Measurements from ENCODE around the gene B3GALT6.
A peak's percentile ranks its signal among the peaks of the same experiment; 100 is the strongest.

B3GALT6 gene

DNA sequence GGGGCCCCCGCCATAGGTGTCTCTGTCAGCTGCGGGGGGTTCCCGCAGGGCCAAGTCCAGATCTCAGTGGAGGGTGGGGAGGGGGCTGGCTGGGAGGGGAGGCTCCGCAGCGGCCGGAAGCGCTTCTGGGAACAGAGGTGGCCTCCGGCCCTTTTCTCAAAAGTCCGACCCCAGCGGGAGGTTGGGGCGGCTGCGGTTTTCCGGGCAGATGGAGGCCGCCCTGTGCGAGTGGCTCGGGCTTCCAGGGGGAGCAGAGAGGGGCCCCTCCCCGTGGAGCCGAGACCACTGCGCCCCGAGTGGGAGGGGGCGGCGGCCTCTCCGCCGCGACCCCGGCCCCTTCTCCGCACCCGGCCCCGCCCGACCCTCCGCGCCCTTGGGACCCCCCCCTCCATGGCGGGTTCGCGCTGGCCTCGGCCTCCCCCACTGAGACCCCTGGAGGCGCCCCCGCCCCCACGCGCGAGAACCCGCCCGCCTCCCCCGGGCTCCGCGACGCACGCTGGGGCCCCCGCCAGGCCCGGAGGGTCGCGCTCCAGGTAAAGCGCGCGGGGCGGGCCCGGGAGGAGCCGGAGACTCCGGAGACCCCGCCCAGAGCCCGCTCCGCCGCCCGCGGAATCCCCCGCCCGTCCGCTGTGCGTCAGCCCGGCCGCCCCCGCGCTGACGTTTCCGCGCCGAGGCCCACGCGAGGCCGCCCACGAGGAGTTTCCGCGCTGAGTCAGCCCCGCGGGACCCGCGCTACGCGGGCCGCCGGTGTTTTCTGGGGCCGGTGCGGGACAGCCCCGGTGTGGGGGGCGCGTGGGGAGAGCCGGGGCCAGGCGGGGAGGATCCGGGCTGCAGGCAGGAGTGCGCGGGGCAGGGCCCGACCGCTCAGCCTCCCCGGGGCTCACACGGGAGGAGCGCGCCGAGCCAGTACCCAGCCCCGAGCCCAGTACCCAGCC lies 30.9 kb upstream of the B3GALT6 start:
- DNase-seq (ENCODE audit: low read depth in 2 of 2) = peak; percentile 85 to 93

DNA sequence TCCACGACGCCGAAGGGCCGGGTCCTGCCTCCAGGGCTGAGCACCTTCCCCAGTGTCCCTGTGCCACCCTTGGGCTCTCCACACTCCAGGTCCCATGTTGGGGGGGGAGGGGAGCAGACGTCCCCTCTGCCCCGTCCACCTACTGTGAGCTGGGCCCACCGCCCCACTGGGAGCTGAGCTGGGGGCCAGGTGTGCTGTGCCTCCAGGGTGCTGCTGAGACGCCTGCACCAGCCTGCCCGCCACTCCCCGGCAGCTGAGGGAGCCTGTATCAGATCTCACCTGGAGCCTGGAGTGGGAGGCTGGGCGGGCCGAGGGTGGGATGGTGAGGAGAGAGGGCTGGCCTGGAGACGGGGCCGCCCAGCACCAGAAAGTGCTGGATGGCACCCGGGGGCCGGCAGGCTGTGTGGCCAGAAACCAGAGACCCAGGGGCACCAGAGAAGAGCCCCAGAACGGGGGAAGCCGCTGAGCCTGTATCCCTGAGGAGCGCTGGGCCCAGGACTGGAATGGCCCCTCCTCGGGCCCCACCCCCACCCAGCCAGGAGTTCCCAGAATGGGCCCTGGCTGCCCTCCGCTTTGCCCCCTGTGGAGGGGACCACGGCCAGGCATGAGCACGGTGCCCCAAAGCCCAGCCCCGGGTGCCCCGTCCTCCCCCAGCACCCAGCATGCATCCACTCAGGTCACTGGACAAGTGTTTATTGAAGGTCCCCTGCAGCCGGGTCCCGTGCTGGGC lies 29.0 kb upstream of the B3GALT6 start:
- no peak for DNase-seq (ENCODE audit: low read depth in 2 of 2)

DNA sequence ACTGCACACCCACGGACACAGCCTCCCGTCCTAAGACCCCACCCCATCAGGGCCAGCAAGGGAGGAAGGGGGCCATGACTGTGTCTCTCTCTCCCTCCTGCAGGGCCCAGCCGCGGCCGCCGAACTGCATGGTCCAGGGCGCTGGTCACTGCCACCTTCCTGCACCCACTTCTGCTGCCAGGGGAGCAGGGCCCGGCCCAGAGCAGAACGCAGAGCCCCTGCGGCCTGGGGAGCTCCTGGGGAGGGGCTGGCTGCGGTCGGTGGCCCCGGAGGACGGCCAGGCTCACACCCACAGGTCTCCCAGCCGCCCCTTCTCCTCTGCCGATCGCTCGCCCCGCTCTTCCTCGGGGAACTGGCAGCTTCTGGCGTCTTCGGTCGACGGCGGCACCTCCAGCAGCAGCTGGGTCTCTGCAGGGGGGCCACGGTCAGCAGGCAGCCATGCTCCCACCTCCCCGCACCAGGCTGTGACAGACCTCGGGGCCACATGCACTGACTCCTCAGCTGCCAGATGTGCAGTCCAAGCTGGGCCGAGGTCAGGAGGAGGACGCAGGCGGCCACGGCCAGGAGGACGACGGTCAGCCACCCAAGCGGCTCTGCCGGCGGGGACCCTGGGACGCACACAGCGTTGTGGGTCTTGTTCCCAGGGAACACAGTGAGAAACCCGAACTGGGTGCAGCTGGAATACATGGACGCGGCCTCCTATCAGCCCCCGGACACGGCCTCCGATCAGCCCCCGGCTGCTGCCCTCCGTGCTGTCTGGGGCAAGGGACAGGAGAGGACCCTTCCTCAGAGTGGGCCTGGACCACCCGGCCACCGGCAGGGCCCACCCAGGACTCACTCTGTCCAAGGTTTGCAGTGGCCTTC lies 28.2 kb upstream of the B3GALT6 start:
- no peak for DNase-seq (ENCODE audit: low read depth in 2 of 2)

DNA sequence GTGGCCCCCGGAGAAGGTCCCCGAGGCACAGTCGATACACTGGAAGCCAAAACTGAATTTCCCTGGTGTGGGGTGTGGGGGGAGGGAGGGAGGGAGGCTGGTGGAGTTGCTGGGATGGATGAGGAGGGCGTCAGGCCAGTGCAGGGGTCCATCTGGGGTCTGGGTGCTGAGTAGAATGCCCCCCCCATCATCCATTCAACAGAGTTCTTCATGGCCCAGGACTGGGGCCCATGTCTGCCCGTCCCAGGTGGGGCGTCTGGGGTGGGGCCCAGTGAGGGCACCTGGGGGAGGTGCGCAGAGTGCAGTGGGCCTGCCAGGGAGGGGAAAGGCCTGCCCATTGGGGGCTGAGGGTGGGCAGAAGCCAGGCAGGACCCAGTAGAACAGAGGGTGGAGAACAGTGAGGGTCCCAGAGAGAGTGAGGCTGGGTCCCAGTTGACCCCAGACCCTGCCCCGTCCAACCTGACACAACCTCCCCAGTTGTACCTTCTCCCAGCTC lies 27.6 kb upstream of the B3GALT6 start:
- DNase-seq (ENCODE audit: low read depth in 2 of 2) = no peak

DNA sequence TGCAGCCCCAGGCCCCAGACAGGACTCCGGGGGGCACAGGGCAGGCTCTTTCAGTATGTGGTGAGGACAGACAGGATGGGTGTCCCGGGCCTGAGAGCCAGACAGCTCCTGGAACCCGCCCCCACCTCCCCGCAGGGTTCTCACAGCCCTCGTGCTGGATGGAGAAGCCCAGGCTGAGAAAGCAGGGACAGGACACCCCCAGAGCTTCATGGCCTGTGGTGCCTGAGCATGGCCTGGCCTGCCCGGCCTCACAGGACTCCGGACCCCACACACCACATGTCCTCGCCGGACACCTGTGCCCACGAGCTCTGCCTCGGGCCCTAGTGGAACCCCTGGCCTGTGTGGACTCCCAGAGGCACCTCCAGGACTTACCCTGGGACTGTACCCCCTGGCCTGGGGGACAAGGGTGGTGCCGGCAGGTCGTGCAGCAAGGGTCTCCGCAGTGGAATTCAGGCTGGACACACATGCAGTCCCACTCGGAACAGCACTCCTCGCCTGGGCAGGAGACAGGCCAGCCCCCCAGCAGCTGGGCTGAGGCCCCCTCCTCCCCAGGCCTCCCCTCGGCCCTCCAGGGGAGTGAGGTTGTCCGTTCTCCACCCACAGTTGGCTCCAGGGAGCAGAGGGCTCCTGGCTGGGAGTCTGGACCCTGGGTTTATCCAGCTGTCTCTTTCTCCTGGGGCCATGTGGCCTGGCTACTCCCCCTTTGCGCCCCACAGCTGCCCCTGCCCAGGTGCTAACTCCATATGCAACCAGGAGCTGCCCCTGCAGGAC lies 26.9 kb upstream of the B3GALT6 start:
- no peak for DNase-seq (ENCODE audit: low read depth in 2 of 2)

DNA sequence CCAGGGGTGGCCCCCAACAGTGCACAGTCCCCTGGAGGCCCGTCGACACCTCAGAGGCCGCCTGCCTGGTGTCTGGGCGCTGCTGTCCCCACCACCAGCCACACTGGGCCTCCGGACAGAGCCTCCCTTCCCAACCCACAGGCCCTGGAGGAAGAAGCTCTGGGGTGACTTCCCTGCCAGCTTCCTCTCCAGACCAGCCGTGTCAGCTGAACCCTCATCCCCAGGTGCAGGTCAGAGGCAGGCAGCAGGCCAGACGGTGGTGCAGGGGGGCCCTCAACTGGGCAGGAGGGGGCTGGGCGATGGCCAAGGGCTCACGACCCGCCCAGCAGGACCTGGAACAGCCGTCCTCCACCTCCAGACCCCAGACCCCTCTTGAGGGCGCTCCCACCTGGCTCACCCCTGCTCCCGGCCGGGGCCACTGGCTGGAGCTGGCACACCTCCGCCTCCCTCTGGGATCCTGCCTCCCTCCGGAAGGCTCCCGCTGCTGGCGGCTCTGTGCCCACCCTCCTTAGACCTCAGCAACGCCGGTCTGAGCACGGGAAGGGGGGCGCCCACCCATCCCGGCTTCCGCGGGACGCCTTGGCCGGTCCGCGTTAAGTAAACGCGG lies 26.2 kb upstream of the B3GALT6 start:
- DNase-seq (ENCODE audit: low read depth in 2 of 2) = no peak

DNA sequence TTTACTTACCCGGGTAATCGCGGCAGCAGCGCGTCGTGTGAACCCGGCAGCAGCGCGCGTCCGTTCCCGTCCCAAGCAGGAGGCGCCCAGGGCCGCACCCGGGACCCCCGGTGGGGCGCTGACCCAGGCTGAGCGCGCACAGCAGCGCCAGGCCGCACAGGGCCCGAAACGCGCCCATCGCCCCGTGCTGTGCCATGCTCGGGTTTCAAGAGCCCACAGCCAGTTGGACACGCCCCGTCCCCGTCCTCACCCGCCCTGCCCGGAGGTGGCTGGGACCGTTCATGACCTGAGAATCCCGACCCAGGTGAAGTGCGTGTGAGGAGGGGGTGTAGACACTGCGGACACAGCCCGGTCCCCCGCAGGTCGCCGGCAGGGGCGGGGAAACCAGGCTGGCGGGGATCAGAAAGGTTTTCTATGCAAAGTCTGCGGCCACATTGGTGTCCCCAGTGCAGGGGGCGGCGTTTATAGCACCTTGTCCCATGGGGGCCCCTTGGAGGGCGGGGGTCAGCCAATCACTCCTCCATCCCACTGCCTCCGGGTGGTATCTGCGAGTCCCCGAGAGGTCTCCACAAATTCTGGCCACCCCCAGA lies 25.6 kb upstream of the B3GALT6 start, which contains the start of gene TNFRSF18:
Gene TNFRSF18, minus strand, starts transcription at position 217 of the 590 bp plus-strand sequence. Its CDS starts 21 bp downstream, at position 196.
- DNase-seq (ENCODE audit: low read depth in 2 of 2) = no peak

DNA sequence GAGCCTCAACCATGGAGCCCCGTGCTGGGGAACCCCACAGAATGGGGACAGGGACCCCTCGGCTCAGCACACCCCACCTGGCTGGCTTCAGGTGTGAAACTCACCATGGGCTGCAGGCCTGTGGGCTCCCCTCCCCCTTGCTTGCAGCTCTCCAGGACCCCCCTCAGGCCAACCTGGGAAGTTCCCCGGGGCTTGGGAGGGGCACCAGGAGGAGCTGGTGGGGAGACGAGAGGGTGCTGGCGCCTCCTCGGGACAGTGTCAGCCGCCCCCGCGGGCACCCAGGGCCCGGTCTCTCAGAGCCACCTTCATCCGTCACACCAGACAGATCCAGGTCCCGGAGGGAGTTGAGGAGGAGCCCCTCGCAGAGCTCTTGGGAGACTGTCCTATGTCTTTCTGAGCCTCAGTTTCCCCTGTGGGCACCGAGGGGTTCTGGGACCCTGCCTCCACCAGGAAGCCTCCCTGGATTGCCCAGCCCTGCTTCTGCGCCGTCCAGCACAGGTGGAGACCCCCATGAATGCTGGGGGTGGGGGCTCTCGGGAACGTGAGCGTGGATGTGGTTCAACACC lies 25.0 kb upstream of the B3GALT6 start:
- no peak for DNase-seq (ENCODE audit: low read depth in 2 of 2)

DNA sequence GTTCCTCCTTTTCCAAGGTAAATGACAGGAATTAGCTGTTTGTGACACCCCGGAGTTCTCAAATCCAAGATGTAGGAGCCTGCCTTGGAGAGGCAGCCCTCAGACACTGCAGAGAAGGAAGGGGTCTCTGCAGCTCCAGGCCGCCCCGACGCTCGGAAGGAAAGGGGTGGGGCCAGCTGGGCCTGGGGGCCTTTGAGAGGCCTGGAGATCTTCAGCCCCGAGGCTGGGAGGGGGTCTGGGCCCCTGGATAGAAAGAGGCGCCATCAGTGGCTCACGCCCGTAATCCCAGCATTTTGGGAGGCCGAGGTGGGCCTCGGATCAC lies 24.5 kb upstream of the B3GALT6 start:
- DNase-seq (ENCODE audit: low read depth in 2 of 2) = no peak

DNA sequence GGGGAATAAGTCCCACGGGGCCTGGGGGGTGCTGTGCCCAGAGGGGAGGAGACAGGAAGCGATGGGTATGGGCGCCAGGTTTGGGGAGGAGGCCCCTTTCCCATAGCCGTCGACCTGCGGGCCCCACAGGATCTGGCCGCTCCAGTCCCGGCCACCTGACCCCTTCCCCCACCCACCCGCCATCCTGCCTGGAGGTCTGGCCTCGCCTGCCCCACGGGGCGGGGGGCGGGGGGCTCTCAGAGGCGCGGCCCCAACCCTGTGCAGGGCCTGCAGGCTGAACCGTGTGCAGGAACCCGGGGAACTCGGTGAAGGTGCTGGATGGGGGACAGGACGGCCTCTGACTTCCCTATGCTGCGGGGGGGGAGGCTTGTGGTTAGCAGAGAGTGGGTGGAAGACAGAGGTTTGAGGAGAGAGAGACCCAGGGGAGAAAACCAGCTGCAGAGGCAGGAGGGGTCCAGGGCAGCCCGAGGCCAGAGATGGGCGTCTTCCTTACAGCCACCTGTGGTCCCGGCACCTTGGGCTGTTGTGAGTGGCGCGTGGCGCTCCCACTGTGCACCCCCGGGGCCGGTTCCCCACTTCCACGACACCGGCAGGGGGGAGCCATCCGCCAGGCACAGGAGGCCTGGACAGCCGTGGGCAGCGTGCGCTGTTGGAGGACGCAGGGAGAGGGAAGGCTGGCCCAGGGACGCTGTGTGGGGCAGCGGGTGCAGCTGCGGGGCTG lies 23.2 kb upstream of the B3GALT6 start:
- no peak for DNase-seq (ENCODE audit: low read depth in 2 of 2)

DNA sequence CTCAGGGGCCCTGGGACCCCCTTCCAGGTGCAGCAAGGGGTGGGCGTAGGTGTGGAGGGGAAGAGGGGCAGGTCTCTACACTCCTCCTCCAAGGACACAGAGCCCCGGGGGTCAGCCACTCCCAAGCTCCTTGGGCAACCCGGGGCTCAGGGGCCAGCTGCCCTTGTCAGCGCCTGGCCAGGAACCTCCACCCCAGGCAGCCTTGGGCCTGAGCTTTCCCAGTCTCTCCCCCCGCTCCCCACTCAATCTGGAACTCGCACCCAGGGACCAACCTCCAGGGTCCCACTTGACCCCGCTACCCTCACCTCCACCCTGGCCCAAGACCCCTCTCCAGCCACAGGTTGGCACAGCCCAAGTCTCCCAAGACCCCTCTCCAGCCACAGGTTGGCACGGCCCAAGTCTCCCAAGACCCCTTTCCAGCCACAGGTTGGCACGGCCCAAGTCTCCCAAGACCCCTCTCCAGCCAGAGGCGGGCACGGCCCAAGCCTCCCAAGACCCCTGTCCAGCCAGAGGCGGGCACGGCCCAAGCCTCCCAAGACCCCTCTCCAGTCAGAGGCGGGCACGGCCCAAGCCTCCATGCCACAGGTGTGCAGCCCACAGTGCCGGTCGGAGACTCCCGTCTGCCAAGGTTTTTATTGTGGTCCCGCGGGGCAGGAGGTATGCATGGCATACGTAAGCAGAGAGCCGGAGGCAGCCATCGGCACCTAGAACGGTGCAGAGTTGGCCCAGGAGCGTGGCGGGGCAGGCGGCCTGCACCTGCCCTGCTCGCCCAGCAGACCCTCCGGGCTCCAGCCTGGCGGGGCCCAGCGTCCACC lies 21.1 kb upstream of the B3GALT6 start:
- DNase-seq (ENCODE audit: low read depth in 2 of 2) = no peak

DNA sequence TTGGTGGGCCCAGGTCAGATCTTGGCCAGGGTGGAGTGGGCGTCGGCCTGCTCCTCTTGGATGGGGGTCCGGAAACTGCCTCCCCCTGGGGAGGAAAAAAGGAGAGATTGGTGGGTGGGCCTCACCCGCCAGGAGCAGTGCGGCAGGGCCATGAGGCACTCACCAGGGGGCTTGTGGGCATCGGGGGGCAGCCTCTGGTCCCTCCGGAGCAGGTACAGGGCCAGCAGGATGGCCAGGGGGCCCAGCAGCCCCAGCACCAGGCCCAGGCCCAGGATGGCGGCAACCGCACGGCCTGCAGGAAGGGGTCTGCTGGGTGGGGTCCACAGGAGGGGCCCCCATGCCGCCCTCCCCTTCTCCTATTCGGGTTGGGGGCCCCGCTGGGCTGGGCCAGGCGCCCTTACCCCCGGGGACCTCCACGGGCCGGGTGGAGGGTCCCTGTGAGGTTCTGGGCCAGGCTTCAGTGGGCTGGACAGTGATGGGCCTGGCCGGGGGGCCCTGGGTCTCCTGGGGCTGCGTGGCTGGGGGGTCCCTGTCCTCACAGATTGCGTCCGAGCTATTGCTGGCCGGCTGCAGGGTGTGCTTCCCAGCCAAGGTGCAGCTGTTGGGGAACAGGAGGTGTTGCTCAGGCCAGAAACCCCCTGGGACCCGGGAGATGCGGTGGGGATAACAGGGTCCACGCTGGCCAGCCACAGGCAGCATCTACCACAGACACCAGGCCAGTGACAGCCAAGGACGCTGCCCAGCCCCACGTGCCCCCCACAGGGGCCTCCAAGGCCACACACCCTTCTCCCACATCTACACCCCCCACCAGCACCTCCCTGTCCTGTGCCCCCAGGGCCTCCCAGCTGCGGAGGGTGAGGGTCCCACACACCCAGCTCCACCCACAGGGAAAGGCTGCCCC lies 20.2 kb upstream of the B3GALT6 start:
- no peak for DNase-seq (ENCODE audit: low read depth in 2 of 2)

DNA sequence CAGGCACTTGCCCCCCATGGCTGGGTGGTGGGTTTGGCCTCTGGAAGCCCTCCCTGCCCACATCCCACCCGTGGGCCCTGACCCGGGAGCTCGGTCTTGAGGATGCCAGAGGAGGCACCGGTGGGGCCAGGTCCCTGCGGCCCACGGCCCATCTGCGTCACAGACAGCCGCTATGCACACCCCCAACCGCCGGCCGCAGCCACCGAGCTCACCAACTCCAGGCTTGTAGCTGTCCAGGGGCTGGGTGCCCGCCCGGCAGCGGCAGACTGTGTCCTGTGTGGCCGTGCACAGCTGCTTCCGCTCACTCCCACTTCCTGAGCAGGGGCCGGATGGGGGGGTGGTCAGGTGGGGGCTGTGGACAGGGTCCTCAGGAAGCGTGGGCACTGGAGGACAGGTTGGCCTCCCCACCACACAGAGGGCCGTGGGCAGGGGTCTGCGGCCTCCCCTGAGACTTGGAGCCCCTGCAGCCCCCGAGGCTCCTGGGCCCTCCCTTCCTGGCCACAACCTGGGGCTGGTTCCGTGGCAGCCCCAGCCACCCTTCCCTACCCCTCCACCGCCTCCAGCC lies 19.2 kb upstream of the B3GALT6 start:
- peak in 1 of 2 donors; percentile 37 for DNase-seq (ENCODE audit: low read depth in 2 of 2)

DNA sequence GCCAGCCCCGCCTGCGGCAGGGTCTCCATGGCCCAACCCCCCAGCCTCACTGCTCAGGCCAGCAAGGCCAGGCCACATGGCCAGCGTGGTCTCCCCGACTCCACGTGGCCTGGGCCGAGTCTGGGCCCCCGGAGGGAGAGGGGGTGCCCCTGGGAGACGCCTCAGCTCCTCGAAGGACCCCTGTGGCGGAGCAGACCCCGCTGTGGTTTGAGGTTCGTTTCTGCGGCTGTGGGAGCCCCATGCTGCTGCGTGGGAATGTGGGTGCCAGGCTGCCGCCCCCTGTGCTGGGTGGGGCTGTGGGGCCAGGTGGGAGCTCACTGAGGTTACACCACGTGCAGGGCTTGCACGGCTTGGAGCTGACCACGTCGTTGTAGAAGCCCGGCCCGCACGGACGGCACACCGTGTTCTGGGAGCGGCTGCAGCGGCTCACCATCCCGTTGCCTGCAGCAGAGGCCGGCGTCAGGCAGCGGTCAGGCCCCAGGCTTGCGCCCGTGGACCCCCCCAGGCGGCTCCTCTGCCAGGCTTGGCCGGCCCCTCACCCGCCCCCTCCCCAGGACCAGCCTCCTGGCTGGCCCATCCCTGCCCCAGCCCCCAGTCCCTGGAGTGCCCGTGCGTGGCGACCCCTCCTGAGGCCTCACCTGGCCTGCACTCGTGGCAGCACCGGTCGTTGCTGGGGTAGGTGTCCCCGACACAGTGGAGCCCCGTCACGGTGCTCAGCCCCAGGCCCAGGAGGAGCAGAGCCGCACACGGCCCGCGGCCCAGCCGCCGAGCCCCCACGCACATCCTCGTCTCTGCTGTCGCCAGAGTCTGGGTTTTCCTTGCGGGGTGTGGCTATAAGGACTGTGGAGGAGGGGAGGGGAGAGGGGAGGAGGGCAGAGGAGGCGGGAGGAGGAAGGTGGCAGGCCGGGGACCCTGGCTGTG lies 18.4 kb upstream of the B3GALT6 start, which contains the start of gene TNFRSF4:
Gene TNFRSF4, minus strand, starts transcription at position 809 of the 921 bp plus-strand sequence. Its CDS starts 26 bp downstream, at position 783.
- DNase-seq (ENCODE audit: low read depth in 2 of 2) = no peak

DNA sequence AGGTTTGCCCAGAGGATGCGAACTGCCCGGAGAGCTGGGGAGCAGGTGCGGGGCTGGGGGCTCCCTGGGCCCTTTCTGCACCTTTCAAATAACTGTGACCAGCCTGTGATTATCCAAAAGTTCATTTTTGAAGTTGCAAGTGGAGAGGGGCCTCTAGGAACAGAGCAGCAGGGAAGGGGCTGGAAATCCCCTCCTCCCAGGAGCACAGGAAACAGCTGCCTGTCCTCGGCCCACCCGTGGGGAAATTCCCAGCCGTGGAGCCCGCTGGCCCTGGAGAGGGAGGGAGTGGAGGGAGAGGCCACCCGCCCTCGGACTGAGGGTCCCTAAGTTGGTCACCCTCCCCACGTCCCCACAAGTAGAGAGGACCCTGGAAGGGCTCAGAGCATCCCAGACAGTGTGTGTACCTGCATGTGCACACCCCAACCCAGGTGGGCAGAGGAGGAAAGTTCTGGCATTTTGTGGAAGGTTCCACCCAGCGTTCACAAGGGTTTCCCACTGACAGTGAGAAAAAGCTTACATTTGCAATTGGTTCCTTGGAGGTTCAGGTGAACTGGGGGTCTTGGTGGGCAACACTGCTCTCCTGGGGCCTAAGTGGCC lies 16.9 kb upstream of the B3GALT6 start:
- no peak for DNase-seq (ENCODE audit: low read depth in 2 of 2)
